ENCODE measurements around the gene KIAA1671. TPM values are rescaled to one million over a fixed set of nuclear protein-coding genes. Genes with fewer than 3 reads are reported as not detected.
A peak's percentile ranks its signal among the peaks of the same experiment; 100 is the strongest.

The KIAA1671 gene
- polyA plus RNA-seq, 2 donors, result 14.2 to 17.7 TPM

GRCh38 chr22:25136953-25137576, 184.5 kb downstream of the KIAA1671 start:
- WGBS, 2 donors, result 70 to 75% methylated on average over 5 of the region's 5 CpGs
- peaks cover 6 to 13% of the 10 kb centered on the region in 2 donors for H3K4me1 ChIP-seq (ENCODE audit: control insufficient read depth in 2 of 2, insufficient read depth in 2 of 2, low read length in 1 of 2)
- H3K36me3 ChIP-seq (ENCODE audit: control insufficient read depth in 2 of 2, insufficient read depth in 2 of 2, low read length in 1 of 2), result peaks cover 0 to 5% of the 10 kb centered on the region in 2 donors
- H3K9me3 ChIP-seq (ENCODE audit: control insufficient read depth in 2 of 2, insufficient read depth in 1 of 2, low read depth in 1 of 2, low read length in 1 of 2), result no peaks in the 10 kb centered on the region
- H3K4me3 ChIP-seq (ENCODE audit: low read depth in 1 of 2, low read length in 2 of 2), result no peak overlapping the region
- no peaks in the 10 kb centered on the region for H3K27me3 ChIP-seq (ENCODE audit: control insufficient read depth in 1 of 2, insufficient read depth in 2 of 2, low read length in 2 of 2)
- peak overlapping the region; percentile 52 to 83 for H3K27ac ChIP-seq (ENCODE audit: low read depth in 2 of 2, low read length in 1 of 2)

- H3K36me3 ChIP-seq (ENCODE audit: control insufficient read depth in 2 of 2, insufficient read depth in 2 of 2, low read length in 1 of 2), result peaks cover 0 to 6% of the 10 kb centered on the region in 2 donors
- peaks cover 6 to 13% of the 10 kb centered on the region in 2 donors for H3K4me1 ChIP-seq (ENCODE audit: control insufficient read depth in 2 of 2, insufficient read depth in 2 of 2, low read length in 1 of 2)
- H3K27me3 ChIP-seq (ENCODE audit: control insufficient read depth in 1 of 2, insufficient read depth in 2 of 2, low read length in 2 of 2), result no peaks in the 10 kb centered on the region
- WGBS, 2 donors, result 68 to 71% methylated on average over 6 of the region's 6 CpGs
- no peaks in the 10 kb centered on the region for H3K9me3 ChIP-seq (ENCODE audit: control insufficient read depth in 2 of 2, insufficient read depth in 1 of 2, low read depth in 1 of 2, low read length in 1 of 2)
- H3K27ac ChIP-seq (ENCODE audit: low read depth in 2 of 2, low read length in 1 of 2), result peak overlapping the region; percentile 52 to 83
- no peak overlapping the region for H3K4me3 ChIP-seq (ENCODE audit: low read depth in 1 of 2, low read length in 2 of 2)
These were observed 185.3 kb downstream of the KIAA1671 start for GRCh38 chr22:25137577-25138525.

GRCh38 chr22:25139062-25139461, 186.5 kb downstream of the KIAA1671 start:
- peaks cover 0 to 6% of the 10 kb centered on the region in 2 donors for H3K36me3 ChIP-seq (ENCODE audit: control insufficient read depth in 2 of 2, insufficient read depth in 2 of 2, low read length in 1 of 2)
- H3K4me1 ChIP-seq (ENCODE audit: control insufficient read depth in 2 of 2, insufficient read depth in 2 of 2, low read length in 1 of 2), result peaks cover 6 to 7% of the 10 kb centered on the region in 2 donors
- H3K4me3 ChIP-seq (ENCODE audit: low read depth in 1 of 2, low read length in 2 of 2), result no peak overlapping the region
- WGBS, 2 donors, result 15 to 20% methylated on average over 2 of the region's 2 CpGs
- no peaks in the 10 kb centered on the region for H3K27me3 ChIP-seq (ENCODE audit: control insufficient read depth in 1 of 2, insufficient read depth in 2 of 2, low read length in 2 of 2)
- no peak overlapping the region for H3K27ac ChIP-seq (ENCODE audit: low read depth in 2 of 2, low read length in 1 of 2)
- no peaks in the 10 kb centered on the region for H3K9me3 ChIP-seq (ENCODE audit: control insufficient read depth in 2 of 2, insufficient read depth in 1 of 2, low read depth in 1 of 2, low read length in 1 of 2)

GRCh38 chr22:25142102-25142501, 189.6 kb downstream of the KIAA1671 start:
- Histone ChIP-seq H3K4me1 (ENCODE audit: control insufficient read depth in 2 of 2, insufficient read depth in 2 of 2, low read length in 1 of 2) (peaks cover 2 to 3% of the 10 kb centered on the region in 2 donors), H3K36me3 (ENCODE audit: control insufficient read depth in 2 of 2, insufficient read depth in 2 of 2, low read length in 1 of 2) (peaks cover 0 to 6% of the 10 kb centered on the region in 2 donors), H3K4me3 (ENCODE audit: low read depth in 1 of 2, low read length in 2 of 2) (no peak overlapping the region), H3K27ac (ENCODE audit: low read depth in 2 of 2, low read length in 1 of 2) (no peak overlapping the region), H3K9me3 (ENCODE audit: control insufficient read depth in 2 of 2, insufficient read depth in 1 of 2, low read depth in 1 of 2, low read length in 1 of 2) (no peaks in the 10 kb centered on the region), H3K27me3 (ENCODE audit: control insufficient read depth in 1 of 2, insufficient read depth in 2 of 2, low read length in 2 of 2) (no peaks in the 10 kb centered on the region)
- WGBS, 2 donors, result 74 to 79% methylated on average over 7 of the region's 7 CpGs

GRCh38 chr22:25143156-25144076, 190.9 kb downstream of the KIAA1671 start:
- 81 to 82% methylated on average over 5 of the region's 5 CpGs for WGBS, 2 donors
- peaks cover 0 to 6% of the 10 kb centered on the region in 2 donors for H3K36me3 ChIP-seq (ENCODE audit: control insufficient read depth in 2 of 2, insufficient read depth in 2 of 2, low read length in 1 of 2)
- peaks cover 3 to 6% of the 10 kb centered on the region in 2 donors for H3K4me1 ChIP-seq (ENCODE audit: control insufficient read depth in 2 of 2, insufficient read depth in 2 of 2, low read length in 1 of 2)

GRCh38 chr22:25144522-25144921, 192.0 kb downstream of the KIAA1671 start:
- Histone ChIP-seq H3K4me3 (ENCODE audit: low read depth in 1 of 2, low read length in 2 of 2) (no peak overlapping the region), H3K36me3 (ENCODE audit: control insufficient read depth in 2 of 2, insufficient read depth in 2 of 2, low read length in 1 of 2) (peaks cover 0 to 6% of the 10 kb centered on the region in 2 donors), H3K27me3 (ENCODE audit: control insufficient read depth in 1 of 2, insufficient read depth in 2 of 2, low read length in 2 of 2) (no peaks in the 10 kb centered on the region), H3K4me1 (ENCODE audit: control insufficient read depth in 2 of 2, insufficient read depth in 2 of 2, low read length in 1 of 2) (peaks cover 0 to 7% of the 10 kb centered on the region in 2 donors), H3K27ac (ENCODE audit: low read depth in 2 of 2, low read length in 1 of 2) (no peak overlapping the region), H3K9me3 (ENCODE audit: control insufficient read depth in 2 of 2, insufficient read depth in 1 of 2, low read depth in 1 of 2, low read length in 1 of 2) (no peaks in the 10 kb centered on the region)
- WGBS, 2 donors, result 85 to 90% methylated on average over 2 of the region's 2 CpGs

More at GRCh38 chr22:25143156-25144076, 190.9 kb downstream of the KIAA1671 start:
- no peaks in the 10 kb centered on the region for H3K27me3 ChIP-seq (ENCODE audit: control insufficient read depth in 1 of 2, insufficient read depth in 2 of 2, low read length in 2 of 2)
- H3K9me3 ChIP-seq (ENCODE audit: control insufficient read depth in 2 of 2, insufficient read depth in 1 of 2, low read depth in 1 of 2, low read length in 1 of 2), result no peaks in the 10 kb centered on the region
- H3K27ac ChIP-seq (ENCODE audit: low read depth in 2 of 2, low read length in 1 of 2), result no peak overlapping the region
- no peak overlapping the region for H3K4me3 ChIP-seq (ENCODE audit: low read depth in 1 of 2, low read length in 2 of 2)

GRCh38 chr22:25146307-25146706, 193.8 kb downstream of the KIAA1671 start:
- WGBS, 2 donors, result 27 to 85% methylated on average over 1 of the region's 1 CpG
- Histone ChIP-seq H3K27ac (ENCODE audit: low read depth in 2 of 2, low read length in 1 of 2) (peak overlapping the region in 1 of 2 donors; percentile 15), H3K27me3 (ENCODE audit: control insufficient read depth in 1 of 2, insufficient read depth in 2 of 2, low read length in 2 of 2) (no peaks in the 10 kb centered on the region), H3K4me1 (ENCODE audit: control insufficient read depth in 2 of 2, insufficient read depth in 2 of 2, low read length in 1 of 2) (peaks cover 0 to 7% of the 10 kb centered on the region in 2 donors), H3K36me3 (ENCODE audit: control insufficient read depth in 2 of 2, insufficient read depth in 2 of 2, low read length in 1 of 2) (peaks cover 0 to 5% of the 10 kb centered on the region in 2 donors), H3K9me3 (ENCODE audit: control insufficient read depth in 2 of 2, insufficient read depth in 1 of 2, low read depth in 1 of 2, low read length in 1 of 2) (no peaks in the 10 kb centered on the region), H3K4me3 (ENCODE audit: low read depth in 1 of 2, low read length in 2 of 2) (no peak overlapping the region)

- no peak overlapping the region for H3K4me3 ChIP-seq (ENCODE audit: low read depth in 1 of 2, low read length in 2 of 2)
- H3K27ac ChIP-seq (ENCODE audit: low read depth in 2 of 2, low read length in 1 of 2), result no peak overlapping the region
- peaks cover 0 to 7% of the 10 kb centered on the region in 2 donors for H3K4me1 ChIP-seq (ENCODE audit: control insufficient read depth in 2 of 2, insufficient read depth in 2 of 2, low read length in 1 of 2)
- H3K36me3 ChIP-seq (ENCODE audit: control insufficient read depth in 2 of 2, insufficient read depth in 2 of 2, low read length in 1 of 2), result peaks cover 0 to 4% of the 10 kb centered on the region in 2 donors
- H3K9me3 ChIP-seq (ENCODE audit: control insufficient read depth in 2 of 2, insufficient read depth in 1 of 2, low read depth in 1 of 2, low read length in 1 of 2), result no peaks in the 10 kb centered on the region
- no peaks in the 10 kb centered on the region for H3K27me3 ChIP-seq (ENCODE audit: control insufficient read depth in 1 of 2, insufficient read depth in 2 of 2, low read length in 2 of 2)
- 49 to 55% methylated on average over 4 of the region's 4 CpGs for WGBS, 2 donors
These were observed 194.6 kb downstream of the KIAA1671 start for GRCh38 chr22:25146906-25147641.

Measured in esophagus (tissue), 2 donors.